H54 (cell line): Measurements from ENCODE around the gene DYNLL2.
"Not testable (repeated sequence)": the region's sequence is repeated elsewhere in the genome, so short reads cannot be mapped to it uniquely, and the experiment has no call there.

Source experiments
- DNase-seq: peaks from one replicate; pipeline ENCODE4 v3.0.0; 2011; ENCODE audit warnings: low spot score, mixed read lengths; ENCODE audit not compliant: insufficient read length
- FAIRE-seq: peaks from 3 replicates; lab custom pipeline; 2011; peaks lifted over from hg19 to GRCh38; lab: Jason Lieb, UNC
- POLR2A ChIP-seq: IDR thresholded peaks from 2 replicates; pipeline ENCODE4 v1.6.1; 2011; ENCODE audit warnings: low read depth, mild to moderate bottlenecking, low read length

Gene DYNLL2

GRCh38 chr17:58054641-58055040, 28.6 kb upstream of the DYNLL2 start:
- FAIRE-seq (no peak), DNase-seq (no peak)
- TF ChIP-seq POLR2A = no peak

DNA sequence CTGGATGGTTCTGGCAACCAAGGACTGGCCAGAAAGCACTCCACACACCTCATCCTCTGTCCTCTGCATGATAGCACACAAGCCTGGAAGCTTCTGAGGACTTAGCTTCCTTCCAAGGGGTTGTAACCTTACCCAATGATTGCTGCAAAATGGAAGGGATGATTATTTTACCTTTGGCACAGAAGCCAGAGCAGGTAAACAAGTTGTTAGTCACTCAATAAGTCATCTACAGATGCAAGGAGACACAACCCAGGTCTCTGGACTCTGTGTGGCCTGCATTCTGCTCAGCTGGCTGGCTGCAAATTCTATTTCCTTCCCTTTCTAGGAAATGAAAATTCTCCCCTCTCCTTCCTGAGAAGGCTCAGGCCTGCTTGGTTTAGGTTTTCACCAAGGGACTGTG, 26.7 kb upstream of the DYNLL2 start:
- TF ChIP-seq POLR2A = no peak
- FAIRE-seq (no peak), DNase-seq (no peak)

GRCh38 chr17:58059141-58059540, 24.1 kb upstream of the DYNLL2 start:
- no peak for TF ChIP-seq POLR2A
- no peak for DNase-seq
- no peak for FAIRE-seq

GRCh38 chr17:58060596-58061191, 22.5 kb upstream of the DYNLL2 start:
- TF ChIP-seq POLR2A = no peak
- no peak for FAIRE-seq
- no peak for DNase-seq

DNA sequence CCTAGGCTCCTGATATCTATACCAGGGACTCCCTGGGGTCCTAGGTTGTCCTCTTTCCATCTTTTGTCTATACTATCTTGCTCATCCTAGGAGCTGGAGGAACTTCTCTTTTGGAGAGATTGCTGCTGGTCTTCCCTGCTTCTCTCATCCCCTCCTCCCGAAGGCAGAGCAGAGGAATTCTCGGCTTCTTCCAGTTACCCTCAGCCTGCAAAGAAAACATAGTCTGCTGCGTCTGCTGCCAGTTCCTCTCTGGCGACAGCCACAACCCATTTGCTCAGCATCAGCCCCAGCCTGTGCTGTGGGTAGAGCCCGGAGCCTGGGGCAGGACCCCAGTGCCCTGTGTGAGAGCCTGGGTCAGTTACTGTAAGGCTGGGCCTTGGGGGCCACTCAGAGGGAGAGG, 21.5 kb upstream of the DYNLL2 start:
- no peak for DNase-seq
- TF ChIP-seq POLR2A = no peak
- FAIRE-seq = no peak

GRCh38 chr17:58065238-58065637, 18.0 kb upstream of the DYNLL2 start:
- FAIRE-seq (no peak), DNase-seq (no peak)
- no peak for TF ChIP-seq POLR2A

- no peak for DNase-seq
- FAIRE-seq = no peak
- no peak for TF ChIP-seq POLR2A
Measured at GRCh38 chr17:58066401-58066800, 16.8 kb upstream of the DYNLL2 start.

DNA sequence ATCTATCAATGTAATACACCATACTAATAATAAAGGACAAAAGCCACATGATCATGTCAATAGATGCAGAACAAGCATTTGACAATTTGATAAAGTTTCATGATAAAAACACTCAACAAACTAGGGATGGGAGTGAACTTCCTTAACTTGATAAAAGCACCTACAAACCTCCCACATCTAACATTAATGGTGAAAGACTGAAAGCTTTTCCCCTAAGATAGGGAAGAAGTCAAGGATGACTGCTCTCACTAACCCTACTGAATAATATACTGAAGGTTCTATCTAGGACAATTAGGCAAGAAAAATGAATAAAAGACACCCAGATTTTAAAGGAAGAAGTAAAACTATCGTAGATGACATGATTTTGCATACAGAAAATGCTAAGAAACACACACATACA, 10.4 kb upstream of the DYNLL2 start:
- no peak for TF ChIP-seq POLR2A
- no peak for DNase-seq
- no peak for FAIRE-seq

GRCh38 chr17:58073266-58073665, 10.0 kb upstream of the DYNLL2 start:
- DNase-seq, FAIRE-seq: not testable (repeated sequence)

- DNase-seq, FAIRE-seq: not testable (repeated sequence)
Measured at GRCh38 chr17:58074406-58074805, 8.8 kb upstream of the DYNLL2 start.

DNA sequence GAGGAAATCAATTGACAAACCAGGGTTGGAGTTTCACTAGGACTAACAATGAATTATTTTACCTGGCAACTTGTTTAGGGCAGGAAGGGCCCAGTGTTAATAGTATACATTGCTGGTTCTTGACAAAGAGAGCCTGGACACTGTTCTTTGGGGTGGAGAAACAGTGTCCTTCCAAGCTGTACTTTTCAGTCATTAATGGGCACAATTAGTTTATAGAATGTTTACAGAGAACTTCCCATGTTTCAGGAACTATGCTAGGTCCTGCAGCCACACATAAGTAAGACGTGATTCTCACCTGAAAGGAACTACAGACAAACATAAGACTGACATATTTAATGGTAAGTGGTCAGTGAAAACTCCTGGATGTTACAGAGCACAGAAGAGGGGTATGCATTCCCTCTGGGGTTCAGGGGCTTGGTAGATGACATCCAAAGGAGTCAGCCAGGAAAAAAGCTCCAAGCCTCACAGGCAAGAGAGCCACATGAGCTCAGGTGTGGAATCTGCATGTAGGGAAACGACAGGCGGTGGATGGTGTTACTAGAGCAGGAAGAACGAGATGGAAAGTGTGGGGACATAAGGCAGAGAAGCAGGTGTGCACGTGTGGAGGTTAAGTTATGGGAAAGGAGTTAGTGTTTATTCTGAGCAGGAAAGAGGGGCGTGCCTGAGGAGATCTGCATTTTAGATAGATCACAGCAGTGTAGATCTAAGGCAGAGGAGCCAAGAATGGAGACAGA, 3.8 kb upstream of the DYNLL2 start:
- DNase-seq (no peak), FAIRE-seq (no peak)
- TF ChIP-seq POLR2A = no peak

DNA sequence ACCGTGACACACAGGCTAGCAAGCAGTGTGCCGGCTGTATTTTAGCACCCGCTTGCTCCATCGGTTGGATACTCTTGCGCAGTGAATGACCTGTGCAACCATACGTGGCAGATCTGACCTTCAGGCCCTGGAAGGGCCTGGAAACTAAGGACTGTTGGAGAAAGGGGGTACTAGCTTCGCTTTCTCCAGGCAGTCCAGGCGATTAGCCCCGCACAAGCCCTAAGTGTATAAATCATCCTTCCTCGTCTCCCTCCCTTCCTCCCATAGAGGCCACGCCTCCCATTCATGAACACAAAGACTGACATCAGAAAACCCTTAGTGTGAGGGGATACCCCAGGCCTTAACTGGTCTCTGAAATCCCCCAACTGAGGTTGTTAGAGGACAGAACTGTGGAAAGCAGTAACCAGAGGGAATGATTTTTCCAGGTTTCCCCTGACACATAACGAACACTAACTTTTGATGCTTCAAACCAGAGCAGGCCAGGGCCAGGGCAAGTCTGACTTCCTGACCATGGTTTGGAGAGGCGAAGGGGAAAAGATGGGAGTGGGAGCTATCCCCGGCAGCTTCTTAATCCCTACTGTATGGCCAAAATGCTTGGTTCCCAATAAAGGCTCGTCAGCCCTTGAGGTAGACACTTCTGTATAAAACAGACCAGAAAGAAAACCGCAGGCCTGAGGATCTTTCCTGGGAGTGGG, 1.4 kb upstream of the DYNLL2 start:
- no peak for DNase-seq
- FAIRE-seq = no peak
- TF ChIP-seq POLR2A = no peak

- FAIRE-seq (no peak), DNase-seq (no peak)
- no peak for TF ChIP-seq POLR2A
Measured at GRCh38 chr17:58082341-58082869, 814 bp upstream of the DYNLL2 start.
